Left lobe of liver (tissue), 2 donors: ENCODE data around the gene CASP14. TPM values are rescaled to one million over a fixed set of nuclear protein-coding genes. Genes with fewer than 3 reads are reported as not detected.
"Not testable (repeated sequence)": the region's sequence is repeated elsewhere in the genome, so short reads cannot be mapped to it uniquely, and the experiment has no call there.

Experiments used
- ATAC-seq: fragments of 200-7000 bp; cut with Tn5 transposase; one replicate; pipeline ENCODE4 v1.9.1; 2020; ENCODE audit warnings: mild to moderate bottlenecking, moderate library complexity
- DNase-seq: peaks from one replicate; pipeline ENCODE4 v3.0.0-alpha.2; 2020; ENCODE audit warnings: low spot score
- total RNA-seq: library from RNA; stranded (reverse); gene quantifications from one replicate; pipeline ENCODE4 v1.2.1, GENCODE V29; 2021
- donor health status: DM: no; HTN: no; CAD: no; lungs with moderate emphysema.
- donor health status: DM: no; HTN: yes; CAD: no.

The CASP14 gene
- total RNA-seq, 1 donor from 2014 or later: not detected

GRCh38 chr19:15070386-15070785 lies 21.1 kb downstream of the CASP14 start:
- DNase-seq, ATAC-seq: not testable (repeated sequence)

GRCh38 chr19:15072930-15073647 lies 23.8 kb downstream of the CASP14 start:
- DNase-seq (no peak), ATAC-seq (no peak)

- DNase-seq: no peak
- ATAC-seq: no peak
These were observed 25.1 kb downstream of the CASP14 start for GRCh38 chr19:15074371-15074770.

GRCh38 chr19:15075806-15076205 lies 26.5 kb downstream of the CASP14 start:
- ATAC-seq (no peak), DNase-seq (no peak)

- ATAC-seq, DNase-seq: not testable (repeated sequence)
These were observed 30.7 kb downstream of the CASP14 start for GRCh38 chr19:15080002-15080401.

- DNase-seq: no peak
- no peak for ATAC-seq
These were observed 32.6 kb downstream of the CASP14 start, which contains the start of gene OR1I1 for GRCh38 chr19:15081911-15082310. OR1I1 (plus strand) TSS chr19:15082211; CDS start chr19:15087066, 4,855 bp downstream.

GRCh38 chr19:15087182-15087581 lies 37.9 kb downstream of the CASP14 start:
- DNase-seq (no peak), ATAC-seq (no peak)

- ATAC-seq (peak; percentile 83), DNase-seq (no peak)
These were observed 42.9 kb downstream of the CASP14 start for GRCh38 chr19:15091918-15092753.

GRCh38 chr19:15093001-15093400 lies 43.7 kb downstream of the CASP14 start:
- DNase-seq (no peak), ATAC-seq (no peak)

GRCh38 chr19:15096223-15096622 lies 46.9 kb downstream of the CASP14 start:
- ATAC-seq: no peak
- DNase-seq: no peak

- DNase-seq, ATAC-seq: not testable (repeated sequence)
These were observed 48.7 kb downstream of the CASP14 start for GRCh38 chr19:15097980-15098379.

GRCh38 chr19:15098460-15098859 lies 49.2 kb downstream of the CASP14 start:
- no peak for ATAC-seq

GRCh38 chr19:15099017-15099582 lies 49.8 kb downstream of the CASP14 start:
- DNase-seq: no peak

More at GRCh38 chr19:15098460-15098859, 49.2 kb downstream of the CASP14 start:
- no peak for DNase-seq

GRCh38 chr19:15101479-15102082 lies 52.3 kb downstream of the CASP14 start:
- DNase-seq (no peak), ATAC-seq (peak; percentile 95)

More at GRCh38 chr19:15099017-15099582, 49.8 kb downstream of the CASP14 start:
- no peak for ATAC-seq

GRCh38 chr19:15104003-15104402 lies 54.7 kb downstream of the CASP14 start:
- ATAC-seq: no peak
- DNase-seq: no peak

- no peak for DNase-seq
- no peak for ATAC-seq
These were observed 55.1 kb downstream of the CASP14 start for GRCh38 chr19:15104411-15104810.

GRCh38 chr19:15105044-15105443 lies 55.8 kb downstream of the CASP14 start:
- DNase-seq: no peak

GRCh38 chr19:15107061-15108010 lies 58.1 kb downstream of the CASP14 start, which contains the start of gene SYDE1:
SYDE1 (plus strand) TSS chr19:15107401; CDS start chr19:15107434, 33 bp downstream.
- no peak for DNase-seq
- peak; percentile 57 for ATAC-seq

More at GRCh38 chr19:15105044-15105443, 55.8 kb downstream of the CASP14 start:
- ATAC-seq: no peak
